Smooth muscle cell of the brain vasculature (primary cell): ENCODE results near the gene FGF18.
A peak's percentile ranks its signal among the peaks of the same experiment; 100 is the strongest.

ENCODE experiments used
- DNase-seq: peaks from one replicate; pipeline ENCODE4 v3.0.0-alpha.2; 2012; ENCODE audit warnings: low read depth, low spot score

The FGF18 gene

GRCh38 chr5:171441246-171441791 lies 21.9 kb downstream of the FGF18 start:
- DNase-seq = no peak

GRCh38 chr5:171442287-171443042 lies 23.0 kb downstream of the FGF18 start:
- no peak for DNase-seq

GRCh38 chr5:171444582-171444981 lies 25.1 kb downstream of the FGF18 start:
- DNase-seq = no peak

- DNase-seq = no peak
Observed at GRCh38 chr5:171445644-171446516, 26.4 kb downstream of the FGF18 start.

- no peak for DNase-seq
Observed at GRCh38 chr5:171447226-171447625, 27.8 kb downstream of the FGF18 start.

GRCh38 chr5:171449426-171449825 lies 30.0 kb downstream of the FGF18 start:
- DNase-seq = no peak

GRCh38 chr5:171450423-171451331 lies 31.2 kb downstream of the FGF18 start:
- peak; percentile 52 for DNase-seq

- DNase-seq = no peak
Observed at GRCh38 chr5:171451421-171451820, 32.0 kb downstream of the FGF18 start.

- DNase-seq = no peak
Observed at GRCh38 chr5:171453056-171453725, 33.7 kb downstream of the FGF18 start.

GRCh38 chr5:171453988-171454387 lies 34.5 kb downstream of the FGF18 start:
- no peak for DNase-seq

- no peak for DNase-seq
Observed at GRCh38 chr5:171454549-171454948, 35.1 kb downstream of the FGF18 start.

GRCh38 chr5:171455522-171455921 lies 36.1 kb downstream of the FGF18 start:
- DNase-seq = no peak

- no peak for DNase-seq
Observed at GRCh38 chr5:171457208-171457981, 37.9 kb downstream of the FGF18 start.

- no peak for DNase-seq
Observed at GRCh38 chr5:171459839-171460238, 40.4 kb downstream of the FGF18 start.

GRCh38 chr5:171462136-171462927 lies 42.9 kb downstream of the FGF18 start:
- no peak for DNase-seq

- DNase-seq = no peak
Observed at GRCh38 chr5:171462928-171463861, 43.7 kb downstream of the FGF18 start.

- DNase-seq = no peak
Observed at GRCh38 chr5:171463862-171464229, 44.4 kb downstream of the FGF18 start.

GRCh38 chr5:171464829-171465228 lies 45.4 kb downstream of the FGF18 start:
- DNase-seq = no peak
